ENCODE results near the gene LPP.

The LPP gene

GRCh38 chr3:188780193-188781147 is 626.5 kb downstream of the LPP start:
- no peak for TF ChIP-seq CTCF (IDR thresholded peaks at IDR 0.05; ENCODE audit: low read depth, low read length, missing control alignments)
- DNase-seq (ENCODE audit: low read depth) = no peak
- in situ Hi-C loops (cut with HindIII; ENCODE audit: low sequenced_read_pairs) = no loop called here
- H3K4me3 ChIP-seq (ENCODE audit: low read depth, low read length) = no peak overlapping the region

GRCh38 chr3:188782613-188783124 is 628.7 kb downstream of the LPP start:
- TF ChIP-seq CTCF (IDR thresholded peaks at IDR 0.05; ENCODE audit: low read depth, low read length, missing control alignments) = no peak
- in situ Hi-C loops (cut with HindIII; ENCODE audit: low sequenced_read_pairs) = no loop called here
- DNase-seq (ENCODE audit: low read depth) = no peak
- no peak overlapping the region for H3K4me3 ChIP-seq (ENCODE audit: low read depth, low read length)

GRCh38 chr3:188786424-188786823 is 632.5 kb downstream of the LPP start:
- H3K4me3 ChIP-seq (ENCODE audit: low read depth, low read length) = no peak overlapping the region
- in situ Hi-C loops (cut with HindIII; ENCODE audit: low sequenced_read_pairs) = no loop called here
- no peak for DNase-seq (ENCODE audit: low read depth)
- no peak for TF ChIP-seq CTCF (IDR thresholded peaks at IDR 0.05; ENCODE audit: low read depth, low read length, missing control alignments)

- H3K4me3 ChIP-seq (ENCODE audit: low read depth, low read length) = no peak overlapping the region
- DNase-seq (ENCODE audit: low read depth) = peak; percentile 81
- no peak for TF ChIP-seq CTCF (IDR thresholded peaks at IDR 0.05; ENCODE audit: low read depth, low read length, missing control alignments)
- in situ Hi-C loops (cut with HindIII; ENCODE audit: low sequenced_read_pairs) = no loop called here
These were observed 634.7 kb downstream of the LPP start for GRCh38 chr3:188788621-188789081.

- H3K4me3 ChIP-seq (ENCODE audit: low read depth, low read length) = no peak overlapping the region
- no peak for DNase-seq (ENCODE audit: low read depth)
- in situ Hi-C loops (cut with HindIII; ENCODE audit: low sequenced_read_pairs) = no loop called here
- TF ChIP-seq CTCF (IDR thresholded peaks at IDR 0.05; ENCODE audit: low read depth, low read length, missing control alignments) = no peak
These were observed 635.3 kb downstream of the LPP start for GRCh38 chr3:188789251-188789650.

GRCh38 chr3:188791311-188791710 is 637.4 kb downstream of the LPP start:
- no peak overlapping the region for H3K4me3 ChIP-seq (ENCODE audit: low read depth, low read length)
- TF ChIP-seq CTCF (IDR thresholded peaks at IDR 0.05; ENCODE audit: low read depth, low read length, missing control alignments) = no peak
- no peak for DNase-seq (ENCODE audit: low read depth)
- in situ Hi-C loops (cut with HindIII; ENCODE audit: low sequenced_read_pairs) = no loop called here
